WTC11 (cell line): Measurements from ENCODE around the gene HRH1. TPM values are rescaled to one million over a fixed set of nuclear protein-coding genes. Genes with fewer than 3 reads are reported as not detected.
A peak's percentile ranks its signal among the peaks of the same experiment; 100 is the strongest.
"Not testable (repeated sequence)": the region's sequence is repeated elsewhere in the genome, so short reads cannot be mapped to it uniquely, and the experiment has no call there.

ENCODE experiments used
- ATAC-seq: fragments of 200-7000 bp; cut with Tn5 transposase; 2 replicates; pipeline ENCODE4 v1.10.0; 2021; ENCODE audit warnings: mild to moderate bottlenecking, moderate library complexity
- Bru-seq: library from RNA; stranded (reverse); fragments of 400-500 nt; gene quantifications from one replicate; lab custom pipeline; 2021; lab: Mats Ljungman, UMichigan
- CTCF ChIA-PET: fragments of 300-600 bp; sonication (Branson Sonifier 250); formaldehyde crosslinking; loops from one replicate; lab custom pipeline; 2021; ENCODE audit warnings: antibody characterized with exemption; lab: Charles Lee
- POLR2A ChIA-PET: fragments of 350-600 bp; sonication (Branson Sonifier 250); formaldehyde crosslinking; loops from one replicate; lab custom pipeline; 2021; ENCODE audit warnings: antibody characterized with exemption; lab: Charles Lee
- DNase-seq: peaks from one replicate; pipeline ENCODE4 v3.0.0; 2021; ENCODE audit warnings: low spot score
- H3K27ac Mint-ChIP-seq: 2 replicates; pipeline ENCODE4 v1.8.0; 2021; ENCODE audit warnings: mixed read lengths
- H3K27me3 Mint-ChIP-seq: 2 replicates; pipeline ENCODE4 v1.8.0; 2021; ENCODE audit warnings: low read depth, mild to moderate bottlenecking, moderate library complexity, mixed read lengths
- H3K36me3 Mint-ChIP-seq: 2 replicates; pipeline ENCODE4 v1.8.0; 2021; ENCODE audit warnings: mixed read lengths
- H3K4me1 Mint-ChIP-seq: 2 replicates; pipeline ENCODE4 v1.8.0; 2022; ENCODE audit warnings: mixed read lengths
- H3K4me3 Mint-ChIP-seq: 2 replicates; pipeline ENCODE4 v1.8.0; 2021; ENCODE audit warnings: mild to moderate bottlenecking, moderate library complexity, mixed read lengths
- H3K9me3 Mint-ChIP-seq: 2 replicates; pipeline ENCODE4 v1.8.0; 2021; ENCODE audit warnings: mixed read lengths
- ATF2 ChIP-seq: sonication (generic); formaldehyde crosslinking; IDR thresholded peaks from 2 replicates; pipeline ENCODE4 v1.8.1; 2022; ENCODE audit warnings: low read depth, missing genetic modification reagents, borderline replicate concordance
- CBFB ChIP-seq: sonication (generic); formaldehyde crosslinking; IDR thresholded peaks from 2 replicates; pipeline ENCODE4 v1.8.1; 2022; ENCODE audit warnings: mild to moderate bottlenecking, low read depth, missing genetic modification reagents
- FOXP4 ChIP-seq: sonication (generic); formaldehyde crosslinking; IDR thresholded peaks from 2 replicates; pipeline ENCODE4 v1.8.0; 2022; ENCODE audit warnings: mild to moderate bottlenecking, missing genetic modification reagents
- HMGA2 ChIP-seq: fragments of 250-450 bp; sonication (Bioruptor Pico); IDR thresholded peaks from 2 replicates; pipeline ENCODE4 v1.4.0; 2021; ENCODE audit warnings: mild to moderate bottlenecking, moderate library complexity
- HMGXB4 ChIP-seq: sonication (generic); formaldehyde crosslinking; IDR thresholded peaks from 2 replicates; pipeline ENCODE4 v1.8.1; 2023; ENCODE audit warnings: mild to moderate bottlenecking, moderate library complexity, missing genetic modification reagents
- MLX ChIP-seq: sonication (generic); formaldehyde crosslinking; IDR thresholded peaks from 2 replicates; pipeline ENCODE4 v1.8.1; 2023; ENCODE audit warnings: mild to moderate bottlenecking, missing genetic modification reagents, moderate library complexity
- MYBL2 ChIP-seq: sonication (generic); formaldehyde crosslinking; IDR thresholded peaks from 2 replicates; pipeline ENCODE4 v1.8.1; 2023; ENCODE audit warnings: mild to moderate bottlenecking, moderate library complexity, missing genetic modification reagents
- NFYB ChIP-seq: sonication (generic); formaldehyde crosslinking; conservative IDR thresholded peaks from 2 replicates; pipeline ENCODE4 v1.8.0; 2022; ENCODE audit warnings: low read depth, missing genetic modification reagents
- OVOL2 ChIP-seq: fragments of 250-450 bp; sonication (Bioruptor Pico); IDR thresholded peaks from 2 replicates; pipeline ENCODE4 v1.9.0; 2021; ENCODE audit warnings: mild to moderate bottlenecking, borderline replicate concordance
- PRRX2 ChIP-seq: fragments of 250-450 bp; sonication (Bioruptor Pico); IDR thresholded peaks from 2 replicates; pipeline ENCODE4 v1.8.0; 2021; ENCODE audit warnings: mild to moderate bottlenecking
- RORB ChIP-seq: fragments of 250-450 bp; sonication (Bioruptor Pico); IDR thresholded peaks from 2 replicates; pipeline ENCODE4 v1.9.0; 2021; ENCODE audit warnings: mild to moderate bottlenecking
- SMAD4 ChIP-seq: sonication (generic); formaldehyde crosslinking; IDR thresholded peaks from 2 replicates; pipeline ENCODE4 v1.8.0; 2022; ENCODE audit warnings: mild to moderate bottlenecking, missing genetic modification reagents
- USF1 ChIP-seq: sonication (generic); formaldehyde crosslinking; IDR thresholded peaks from 2 replicates; pipeline ENCODE4 v1.8.0; 2022; ENCODE audit warnings: mild to moderate bottlenecking, missing genetic modification reagents
- USF2 ChIP-seq: sonication (generic); formaldehyde crosslinking; IDR thresholded peaks from 2 replicates; pipeline ENCODE4 v1.8.1; 2023; ENCODE audit warnings: mild to moderate bottlenecking, missing genetic modification reagents, moderate library complexity
- ZNF219 ChIP-seq: sonication (generic); formaldehyde crosslinking; IDR thresholded peaks from 2 replicates; pipeline ENCODE4 v1.8.0; 2023; ENCODE audit warnings: missing genetic modification reagents, mild to moderate bottlenecking, borderline replicate concordance
- ZNF232 ChIP-seq: sonication (generic); formaldehyde crosslinking; IDR thresholded peaks from 2 replicates; pipeline ENCODE4 v1.8.0; 2022; ENCODE audit warnings: mild to moderate bottlenecking, missing genetic modification reagents
- long read RNA-seq, 3 experiments: library from RNA in 1 of 3; library from capped mRNA in 1 of 3; library from polyadenylated mRNA in 1 of 3; unstranded in 2 of 3; stranded (forward) in 1 of 3; transcript quantifications; one replicate each; pipeline ENCODE4 v2.0.0, GENCODE V29; 2021
- total RNA-seq: library from RNA; stranded (reverse); gene quantifications from 3 replicates; pipeline ENCODE4 v1.2.3, GENCODE V29; 2021

HRH1 gene
- total RNA-seq (0.05 TPM in 1 of 3 replicates, not detected in the others), Bru-seq, nascent RNA (percentile 2 among the genes with signal in this experiment)
- long read RNA-seq, experiment 1, full-length matches to known transcripts = 1 of 1 reads
- long read RNA-seq, experiment 1, partial matches to known transcripts = 0 of 1 reads
- long read RNA-seq, experiment 1, other reads (novel, unspliced or antisense) = 0 of 1 reads
- long read RNA-seq, experiment 2 = 0 reads
- long read RNA-seq, experiment 3 = 0 reads

GRCh38 chr3:11154036-11154952, at the start of gene HRH1:
HRH1 (plus strand) TSS chr3:11154493; CDS start chr3:11259038, 104,545 bp downstream.
- TF ChIP-seq SMAD4 (CRISPR knock-in tag) = no peak
- no peak for TF ChIP-seq HMGA2
- 0 out of 2 replicates have a peak, but pooled peaks have one; percentile 45 for TF ChIP-seq FOXP4
- DNase-seq (peak; percentile 29), ATAC-seq (peak; percentile 35)
- peaks cover 77% of the 10 kb centered on the region for H3K27me3 Mint-ChIP-seq
- no peaks in the 10 kb centered on the region for H3K9me3 Mint-ChIP-seq
- H3K36me3 Mint-ChIP-seq = no peaks in the 10 kb centered on the region
- ChIA-PET CTCF (interaction anchor here (0.6 to 3.9 kb wide), 27 partner anchors 8 to 1291 kb away, joined by 3 to 52 read pairs (median 4); no protein-coding TSS in a partner anchor), POLR2A (no interaction called here)
- H3K27ac Mint-ChIP-seq = no peak within 1 kb of the TSS
- H3K4me1 Mint-ChIP-seq = peaks cover 12% of the 10 kb centered on the region
- peak within 1 kb of the TSS; percentile 83 for H3K4me3 Mint-ChIP-seq

GRCh38 chr3:11113316-11113715, 41.0 kb upstream of the HRH1 start:
- DNase-seq, H3K27ac Mint-ChIP-seq, H3K36me3 Mint-ChIP-seq, H3K27me3 Mint-ChIP-seq, H3K4me3 Mint-ChIP-seq, CTCF ChIA-PET, POLR2A ChIA-PET, H3K4me1 Mint-ChIP-seq, ATAC-seq: not testable (repeated sequence)
- peaks cover 16% of the 10 kb centered on the region for H3K9me3 Mint-ChIP-seq

GRCh38 chr3:11115548-11115947, 38.7 kb upstream of the HRH1 start:
- TF ChIP-seq USF2 (CRISPR knock-in tag) = peak; percentile 57; the same call in 1 of the 2 replicates
- no peak for TF ChIP-seq ZNF232
- TF ChIP-seq USF1 = peak; percentile 34; the same call in 1 of the 2 replicates
- Mint-ChIP-seq H3K4me3 (no peak overlapping the region), H3K36me3 (no peaks in the 10 kb centered on the region), H3K9me3 (peaks cover 12% of the 10 kb centered on the region), H3K27ac (no peak overlapping the region), H3K27me3 (no peaks in the 10 kb centered on the region; the same call in 1 of the 2 replicates), H3K4me1 (peaks cover 9% of the 10 kb centered on the region)
- POLR2A ChIA-PET = no interaction called here
- no peak for DNase-seq
- CTCF ChIA-PET = interaction anchor here (1.0 kb wide), 1 partner anchor 56 kb away, joined by 5 read pairs; no protein-coding TSS in a partner anchor
- ATAC-seq = no peak

GRCh38 chr3:11116336-11117059, 37.8 kb upstream of the HRH1 start:
- DNase-seq = no peak
- POLR2A ChIA-PET = no interaction called here
- Mint-ChIP-seq H3K27me3 (no peaks in the 10 kb centered on the region; the same call in 1 of the 2 replicates), H3K36me3 (no peaks in the 10 kb centered on the region), H3K9me3 (peaks cover 12% of the 10 kb centered on the region), H3K4me3 (no peak overlapping the region), H3K4me1 (peaks cover 9% of the 10 kb centered on the region), H3K27ac (no peak overlapping the region)
- no peak for ATAC-seq
- CTCF ChIA-PET = no interaction called here
- TF ChIP-seq OVOL2 (CRISPR knock-in tag) = no peak
- TF ChIP-seq ZNF219 (CRISPR knock-in tag) = no peak
- no peak for TF ChIP-seq HMGXB4 (CRISPR knock-in tag)
- no peak for TF ChIP-seq MLX (CRISPR knock-in tag)
- no peak for TF ChIP-seq PRRX2 (CRISPR knock-in tag)
- TF ChIP-seq ATF2 (CRISPR knock-in tag) = no peak
- TF ChIP-seq MYBL2 (CRISPR knock-in tag) = no peak
- no peak for TF ChIP-seq RORB (CRISPR knock-in tag)
- TF ChIP-seq CBFB (CRISPR knock-in tag) = no peak
- TF ChIP-seq NFYB (CRISPR knock-in tag) = no peak
- no peak for TF ChIP-seq HMGA2
- no peak for TF ChIP-seq USF1
